ENCODE measurements around the gene CBX3. TPM values are rescaled to one million over a fixed set of nuclear protein-coding genes. Genes with fewer than 3 reads are reported as not detected.

CBX3 gene
- total RNA-seq, 2 donors from 2014 or later, result 51.6 to 75.3 TPM

GRCh38 chr7:26195867-26196657, 5.5 kb upstream of the CBX3 start:
- H3K4me1 ChIP-seq (replicated peaks), result peaks cover 11% of the 10 kb centered on the region
- H3K27ac ChIP-seq, result no peak overlapping the region
- no peaks in the 10 kb centered on the region for H3K27me3 ChIP-seq (replicated peaks; ENCODE audit: insufficient read depth)
- no peaks in the 10 kb centered on the region for H3K9me3 ChIP-seq
- intact Hi-C loops (cut with DNase I), result no loop called here
- peaks cover under 1 to 7% of the 10 kb centered on the region in 2 donors for H3K36me3 ChIP-seq
- 50% methylated on average over 10 of the region's 10 CpGs for WGBS
- H3K4me3 ChIP-seq, result no peak overlapping the region
- no peak for DNase-seq (ENCODE audit: low spot score)
- TF ChIP-seq POLR2A (IDR thresholded peaks at IDR 0.05), result no peak
- TF ChIP-seq CTCF (IDR thresholded peaks at IDR 0.05), result no peak
- no peak for TF ChIP-seq POLR2AphosphoS5 (IDR thresholded peaks at IDR 0.05)

- intact Hi-C loops (cut with DNase I), result no loop called here
- 8% methylated on average over 5 of the region's 5 CpGs for WGBS
- peaks cover 11% of the 10 kb centered on the region for H3K4me1 ChIP-seq (replicated peaks)
- no peak for DNase-seq (ENCODE audit: low spot score)
- H3K27me3 ChIP-seq (replicated peaks; ENCODE audit: insufficient read depth), result no peaks in the 10 kb centered on the region
- no peak overlapping the region for H3K27ac ChIP-seq
- peak; percentile 9 for TF ChIP-seq POLR2AphosphoS5 (IDR thresholded peaks at IDR 0.05)
- TF ChIP-seq CTCF (IDR thresholded peaks at IDR 0.05), result no peak
- no peak for TF ChIP-seq POLR2A (IDR thresholded peaks at IDR 0.05)
- H3K9me3 ChIP-seq, result no peaks in the 10 kb centered on the region
- peaks cover 0 to 7% of the 10 kb centered on the region in 2 donors for H3K36me3 ChIP-seq
- peak overlapping the region; percentile 93 to 99 for H3K4me3 ChIP-seq
Observed at GRCh38 chr7:26197153-26198115, 4.1 kb upstream of the CBX3 start.

GRCh38 chr7:26198133-26198780, 3.3 kb upstream of the CBX3 start:
- Histone ChIP-seq H3K36me3 (peaks cover 0 to 7% of the 10 kb centered on the region in 2 donors), H3K27ac (peak overlapping the region; percentile 100), H3K4me1 (replicated peaks) (peaks cover 11% of the 10 kb centered on the region), H3K27me3 (replicated peaks; ENCODE audit: insufficient read depth) (no peaks in the 10 kb centered on the region), H3K9me3 (no peaks in the 10 kb centered on the region), H3K4me3 (peak overlapping the region; percentile 93 to 99)
- TF ChIP-seq POLR2A (IDR thresholded peaks at IDR 0.05) (no peak), CTCF (IDR thresholded peaks at IDR 0.05) (peak; percentile 62 to 84 (median 82)), POLR2AphosphoS5 (IDR thresholded peaks at IDR 0.05) (peak; percentile 8)
- intact Hi-C loops (cut with DNase I), result no loop called here
- DNase-seq (ENCODE audit: low spot score), result no peak
- WGBS, result under 1% methylated on average over 6 of the region's 6 CpGs

GRCh38 chr7:26198781-26199169, 2.8 kb upstream of the CBX3 start:
- peak overlapping the region; percentile 100 for H3K27ac ChIP-seq
- intact Hi-C loops (cut with DNase I), result no loop called here

More at GRCh38 chr7:26198781-26199169, 2.8 kb upstream of the CBX3 start:
- DNase-seq (ENCODE audit: low spot score), result no peak
- Histone ChIP-seq H3K27me3 (replicated peaks; ENCODE audit: insufficient read depth) (no peaks in the 10 kb centered on the region), H3K4me3 (peak overlapping the region; percentile 93 to 99), H3K36me3 (peaks cover 0 to 3% of the 10 kb centered on the region in 2 donors), H3K4me1 (replicated peaks) (peaks cover 11% of the 10 kb centered on the region), H3K9me3 (no peaks in the 10 kb centered on the region)
- under 1% methylated on average over 7 of the region's 7 CpGs for WGBS
- TF ChIP-seq POLR2A (IDR thresholded peaks at IDR 0.05) (no peak), CTCF (IDR thresholded peaks at IDR 0.05) (no peak), POLR2AphosphoS5 (IDR thresholded peaks at IDR 0.05) (peak; percentile 2)

All from prostate gland (tissue), 2 donors.